DMS79 (cell line): ENCODE data around the gene SYT5.
"Not testable (repeated sequence)": the region's sequence is repeated elsewhere in the genome, so short reads cannot be mapped to it uniquely, and the experiment has no call there.

Experiments used
- DNase-seq: peaks from one replicate; lab custom pipeline; 2025; lab: John Stamatoyannopoulos, UW

SYT5 gene

DNA sequence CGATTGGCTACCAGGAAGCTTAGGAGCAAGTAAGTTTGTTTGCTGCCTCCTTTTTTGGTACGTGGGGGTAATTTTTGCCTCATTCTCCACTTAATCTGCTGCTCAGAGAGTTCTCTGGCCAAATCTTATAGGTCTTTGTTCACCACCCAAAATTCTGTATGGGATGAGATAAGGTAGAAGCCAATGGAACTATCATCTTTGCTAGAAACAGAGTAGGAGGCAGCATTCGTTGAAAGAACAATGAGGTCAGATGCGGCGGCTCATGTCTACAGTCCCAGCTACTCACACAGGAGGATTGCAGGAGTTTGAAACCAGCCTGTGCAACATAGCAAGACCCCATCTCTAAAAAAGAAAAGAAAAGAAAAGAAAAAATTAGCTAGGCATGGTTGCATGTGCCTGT lies 8.6 kb downstream of the SYT5 start:
- DNase-seq = no peak

DNA sequence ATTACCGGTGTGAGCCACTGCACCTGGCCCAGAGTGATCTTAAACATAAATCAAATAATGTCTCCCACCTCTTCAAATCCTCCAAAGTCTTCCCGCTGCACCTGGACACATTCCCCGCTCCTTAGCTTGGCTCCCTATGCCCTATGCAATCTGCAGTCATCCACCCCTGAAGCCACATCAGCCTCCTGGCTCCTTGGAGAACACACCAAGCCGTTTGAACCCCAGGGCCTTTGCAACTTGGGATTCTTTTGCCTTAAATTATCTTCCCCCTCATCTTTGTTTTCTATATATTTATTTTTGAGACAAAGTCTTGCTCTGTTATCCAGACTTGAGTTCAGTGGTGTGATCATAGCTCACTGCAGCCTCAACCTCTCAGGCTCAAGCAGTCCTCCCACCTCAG lies 11.0 kb downstream of the SYT5 start:
- no peak for DNase-seq

DNA sequence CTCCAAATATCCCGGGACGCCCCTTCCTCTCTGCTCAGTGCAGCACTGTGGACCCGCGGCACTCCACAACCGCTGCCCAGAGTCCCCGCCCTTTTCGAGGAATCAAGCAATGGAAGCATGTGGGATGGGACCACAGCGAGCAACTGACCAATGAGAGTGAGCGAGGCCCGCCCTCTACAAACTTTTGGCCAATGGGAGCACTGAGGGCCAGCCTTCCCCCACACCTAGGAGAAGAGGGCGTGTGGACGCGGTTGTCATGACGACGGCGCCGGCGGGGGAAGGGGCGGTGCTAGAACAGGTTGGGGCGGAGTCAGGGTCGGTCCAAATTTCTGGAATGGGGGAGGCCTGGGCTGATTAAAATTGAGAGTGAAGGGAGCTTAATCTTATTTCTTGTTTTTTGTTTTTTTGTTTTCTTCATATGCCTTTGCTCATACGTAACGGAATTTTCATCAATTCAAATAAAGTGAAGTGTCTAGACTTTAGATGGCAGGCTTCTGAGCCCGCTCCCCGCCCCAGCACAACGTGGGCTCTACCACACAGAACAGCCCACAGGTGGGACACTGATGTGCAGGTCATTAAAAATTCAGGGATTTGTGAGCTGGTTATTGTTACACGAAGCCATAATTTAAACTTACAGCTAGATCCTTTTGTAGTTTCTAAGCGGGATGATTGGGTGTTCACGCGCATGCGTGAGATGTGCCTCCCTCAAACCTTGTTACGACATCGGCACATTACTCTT lies 13.4 kb downstream of the SYT5 start, which contains the start of gene DNAAF3:
DNAAF3 (minus strand) TSS at position 84 of the 739 bp plus-strand sequence. CDS start 200 bp downstream, outside the sequence.
- DNase-seq = peak; percentile 93

DNA sequence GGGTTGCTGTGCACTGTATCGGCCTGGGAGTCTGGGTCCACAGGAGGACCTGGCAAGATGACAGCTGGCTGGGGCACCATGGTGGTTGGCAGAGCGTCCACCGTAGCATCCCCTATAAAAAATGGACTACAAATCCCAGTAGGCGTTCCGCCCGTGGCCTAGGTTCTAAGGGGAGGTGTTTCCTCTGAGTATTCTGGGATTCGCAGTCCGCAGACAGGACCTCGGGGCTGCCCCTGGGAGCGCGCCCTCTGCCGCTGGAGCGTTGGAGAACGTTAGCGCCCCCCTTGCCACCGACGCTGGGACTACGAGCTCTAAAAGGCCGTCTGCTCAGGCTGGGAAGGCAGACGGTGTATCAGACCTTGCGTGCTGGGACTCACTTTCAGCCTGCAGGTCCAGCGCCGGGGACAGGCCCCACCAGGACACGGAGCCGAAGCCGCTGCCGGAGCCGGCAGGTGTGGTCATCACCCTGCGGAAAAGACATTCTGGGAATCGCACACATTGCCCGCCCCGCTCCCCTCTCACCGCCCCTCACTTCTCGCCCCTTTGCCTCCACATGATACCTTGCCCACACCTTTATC lies 14.0 kb downstream of the SYT5 start:
- DNase-seq = peak; percentile 38

DNA sequence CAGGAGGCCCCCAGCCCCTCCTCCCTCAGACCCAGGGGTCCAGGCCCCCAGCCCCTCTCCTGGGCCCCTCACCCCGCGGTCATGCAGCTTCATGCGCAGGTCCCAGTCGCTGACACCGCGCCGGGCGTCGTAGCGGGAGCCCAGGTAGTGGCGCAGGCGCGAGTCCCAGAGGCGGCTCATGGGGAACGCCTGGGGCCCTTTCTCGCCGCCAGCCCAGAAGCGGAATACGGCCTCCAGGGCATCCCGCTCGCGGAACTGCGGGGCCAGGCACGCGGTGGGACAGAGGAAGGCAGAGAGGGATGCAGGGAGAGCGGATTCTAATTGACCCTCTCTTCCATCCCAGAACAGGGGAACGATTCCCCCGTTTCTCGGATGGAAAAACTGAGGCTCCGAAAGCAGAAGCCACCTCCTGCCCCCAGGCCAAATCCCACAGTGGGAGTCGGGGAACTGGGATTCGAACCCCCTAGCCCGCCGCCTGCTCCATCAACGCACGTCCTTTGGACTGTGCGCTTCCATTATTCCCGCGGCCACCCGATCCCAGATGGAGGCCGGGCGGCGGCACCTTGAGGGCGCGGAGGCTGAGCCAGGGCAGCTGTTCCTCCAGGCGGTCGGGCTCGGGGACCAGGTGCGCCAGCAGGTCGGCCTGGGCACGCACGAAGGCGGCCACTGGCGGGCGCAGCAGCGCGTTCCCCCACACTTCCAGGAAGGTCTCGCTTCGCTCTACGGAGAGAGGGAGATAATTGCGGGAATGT lies 18.3 kb downstream of the SYT5 start:
- no peak for DNase-seq

DNA sequence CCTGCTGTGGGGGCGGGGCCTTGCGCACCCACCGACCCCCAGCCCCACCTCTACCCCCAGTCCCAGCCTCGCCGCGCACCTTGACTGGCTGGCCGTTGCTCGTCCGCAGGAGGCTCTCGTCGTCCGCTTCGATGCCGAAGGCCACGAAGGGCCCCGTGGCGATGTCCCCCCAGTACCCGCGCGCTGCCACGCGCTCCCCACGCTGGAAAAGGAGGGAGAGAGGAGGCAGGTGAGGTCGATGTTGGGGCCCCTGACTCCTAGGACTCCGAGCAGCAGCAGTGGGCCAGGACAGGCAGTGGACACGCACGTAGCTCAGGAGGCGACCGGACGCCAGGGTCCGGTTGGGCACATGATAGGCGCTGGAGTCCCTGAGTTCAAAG lies 19.1 kb downstream of the SYT5 start:
- DNase-seq = no peak

DNA sequence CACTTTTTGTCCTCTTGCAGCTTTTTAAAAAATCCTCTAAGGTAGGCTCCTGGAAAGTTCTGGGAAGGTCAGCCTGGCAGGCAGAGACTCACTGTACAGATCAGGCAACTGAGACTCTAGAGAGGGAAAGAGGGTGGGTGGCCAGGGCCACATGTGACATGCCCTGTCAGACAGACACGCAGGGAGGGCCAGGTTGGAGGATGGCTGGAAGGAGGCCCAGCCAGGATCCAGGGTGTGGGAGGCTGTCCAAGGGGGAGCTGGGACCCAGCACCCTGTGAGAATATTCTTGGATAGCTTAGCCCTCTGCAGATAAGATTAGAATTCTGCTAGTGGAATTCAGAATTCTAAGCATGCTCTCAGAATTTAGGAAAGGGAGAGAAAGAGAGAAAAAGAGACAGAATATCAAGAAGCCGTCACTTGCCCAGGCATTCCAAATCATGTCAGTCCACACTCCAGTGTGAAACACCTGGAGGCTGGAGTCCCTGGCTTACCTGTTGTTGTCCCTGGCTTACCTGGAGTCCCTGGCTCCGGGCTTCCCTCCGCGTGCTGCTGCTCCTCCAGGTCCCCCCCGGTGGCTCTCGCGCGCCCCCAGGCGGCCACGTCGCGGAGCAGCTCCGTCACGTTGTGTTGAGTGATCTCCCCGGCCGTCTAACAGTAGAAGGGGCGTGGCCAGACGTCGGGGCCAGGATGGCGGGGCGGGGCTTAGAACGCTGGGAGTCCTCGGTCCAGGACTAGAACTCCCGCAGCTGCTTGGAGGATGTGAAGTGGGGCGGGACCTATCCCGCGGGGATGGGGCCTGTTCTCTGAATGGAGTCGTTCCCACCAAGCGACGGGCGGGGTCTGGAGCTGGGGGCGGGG lies 19.7 kb downstream of the SYT5 start:
- peak; percentile 66 for DNase-seq

DNA sequence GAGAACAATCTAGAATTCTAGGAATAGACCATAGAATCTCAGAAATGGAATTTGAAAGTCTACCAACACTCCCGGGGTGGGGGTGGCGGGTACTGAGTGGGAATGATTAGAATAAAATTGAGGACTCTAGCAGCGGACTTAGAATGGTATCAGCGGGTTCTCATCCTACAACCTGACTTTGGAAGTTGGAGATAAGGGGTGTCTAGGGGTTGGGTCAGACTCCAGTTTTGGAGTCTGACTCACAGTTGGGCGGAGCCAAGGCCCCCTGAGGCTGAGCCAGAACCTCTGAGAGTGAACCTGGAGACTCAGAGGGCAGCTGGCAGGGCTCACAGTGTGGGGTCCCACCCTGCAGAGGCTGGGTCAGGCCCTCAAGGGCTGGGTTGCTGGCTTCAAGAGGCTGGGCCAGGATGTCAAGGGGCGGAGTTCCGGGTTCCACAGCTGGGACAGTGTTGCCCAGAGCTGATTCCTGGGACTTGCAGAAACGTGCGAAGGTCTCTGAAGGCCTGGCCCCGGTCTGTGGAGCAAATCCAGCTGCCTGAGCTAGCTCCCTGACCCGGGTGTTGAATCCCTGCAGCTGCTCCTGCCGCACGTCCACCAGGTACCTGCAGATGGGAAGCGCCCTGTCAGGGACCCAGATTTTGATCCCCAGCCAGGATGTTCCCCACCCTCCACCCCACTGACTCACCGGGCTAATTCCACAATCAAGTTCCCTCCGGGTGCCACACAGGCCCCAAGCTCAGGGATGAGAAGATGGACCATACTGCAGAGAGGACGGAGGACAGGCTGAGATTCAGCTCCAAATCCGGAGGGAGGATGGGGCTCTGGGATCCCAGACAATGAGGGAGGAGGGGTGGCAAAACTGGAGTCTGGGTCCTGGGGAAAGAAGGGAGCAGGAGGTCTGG lies 21.0 kb downstream of the SYT5 start:
- no peak for DNase-seq

DNA sequence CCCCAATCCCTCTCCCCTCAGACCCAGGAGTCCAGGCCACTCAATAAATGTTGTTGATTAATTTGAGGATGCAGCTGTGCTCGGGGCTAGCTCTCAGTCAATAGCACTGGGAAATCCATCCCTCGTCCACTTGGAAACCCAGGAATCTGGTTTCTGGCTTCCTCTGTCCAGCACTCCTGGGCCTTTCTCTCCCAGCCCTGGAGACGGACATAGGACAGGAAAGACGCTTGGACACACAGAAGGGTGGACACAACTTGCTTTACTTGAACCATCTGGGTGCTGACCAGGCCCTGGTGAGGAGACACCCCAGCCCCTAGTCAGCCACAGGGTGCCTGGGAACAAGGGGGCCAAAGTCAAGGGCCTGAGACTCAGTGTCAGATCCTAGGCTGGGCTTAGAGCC lies 21.7 kb downstream of the SYT5 start:
- no peak for DNase-seq

DNA sequence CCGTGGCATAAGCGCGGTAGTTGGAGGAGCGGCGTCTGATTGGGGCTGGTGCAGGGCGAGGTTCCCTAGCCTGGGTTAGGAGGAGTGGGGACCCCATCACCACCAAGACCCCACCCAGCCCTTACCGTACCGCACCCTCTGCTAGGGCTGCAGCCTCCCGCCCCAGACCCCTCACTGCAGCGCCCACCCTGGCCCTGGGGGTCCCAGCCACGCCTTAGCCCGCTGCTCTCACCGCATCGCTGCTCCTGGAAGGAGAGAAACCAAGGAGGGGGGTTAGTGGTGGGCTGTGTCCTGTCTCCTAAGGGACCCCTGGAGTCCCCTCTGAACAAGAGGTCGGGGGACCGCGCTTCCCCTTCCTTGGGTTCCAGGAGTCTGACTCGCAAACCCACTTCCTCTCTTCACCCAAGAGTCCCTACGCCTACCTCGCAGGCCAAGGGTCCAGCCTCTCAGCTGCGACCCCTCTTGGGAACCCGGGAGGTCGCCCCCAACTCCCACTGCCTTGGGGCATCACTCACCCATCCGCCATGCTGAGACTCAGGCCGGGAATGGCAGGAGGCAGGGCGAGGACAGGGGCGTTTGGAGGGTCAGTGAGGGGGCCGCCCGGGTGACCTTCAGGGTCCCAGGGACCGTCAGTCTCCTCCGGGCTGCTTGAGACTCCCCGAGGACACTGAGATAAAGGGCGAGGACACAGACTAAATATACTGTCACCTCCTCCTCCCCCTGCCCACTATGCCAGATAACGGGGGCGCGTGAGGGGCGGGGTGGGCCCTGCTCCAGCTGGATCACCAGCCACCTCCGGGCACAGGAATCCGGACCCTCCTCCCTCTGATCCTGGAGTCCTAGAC lies 22.8 kb downstream of the SYT5 start, which contains the start of gene TNNI3:
TNNI3 (minus strand) TSS at position 669 of the 845 bp plus-strand sequence; CDS start at position 526, 143 bp downstream.
- no peak for DNase-seq

DNA sequence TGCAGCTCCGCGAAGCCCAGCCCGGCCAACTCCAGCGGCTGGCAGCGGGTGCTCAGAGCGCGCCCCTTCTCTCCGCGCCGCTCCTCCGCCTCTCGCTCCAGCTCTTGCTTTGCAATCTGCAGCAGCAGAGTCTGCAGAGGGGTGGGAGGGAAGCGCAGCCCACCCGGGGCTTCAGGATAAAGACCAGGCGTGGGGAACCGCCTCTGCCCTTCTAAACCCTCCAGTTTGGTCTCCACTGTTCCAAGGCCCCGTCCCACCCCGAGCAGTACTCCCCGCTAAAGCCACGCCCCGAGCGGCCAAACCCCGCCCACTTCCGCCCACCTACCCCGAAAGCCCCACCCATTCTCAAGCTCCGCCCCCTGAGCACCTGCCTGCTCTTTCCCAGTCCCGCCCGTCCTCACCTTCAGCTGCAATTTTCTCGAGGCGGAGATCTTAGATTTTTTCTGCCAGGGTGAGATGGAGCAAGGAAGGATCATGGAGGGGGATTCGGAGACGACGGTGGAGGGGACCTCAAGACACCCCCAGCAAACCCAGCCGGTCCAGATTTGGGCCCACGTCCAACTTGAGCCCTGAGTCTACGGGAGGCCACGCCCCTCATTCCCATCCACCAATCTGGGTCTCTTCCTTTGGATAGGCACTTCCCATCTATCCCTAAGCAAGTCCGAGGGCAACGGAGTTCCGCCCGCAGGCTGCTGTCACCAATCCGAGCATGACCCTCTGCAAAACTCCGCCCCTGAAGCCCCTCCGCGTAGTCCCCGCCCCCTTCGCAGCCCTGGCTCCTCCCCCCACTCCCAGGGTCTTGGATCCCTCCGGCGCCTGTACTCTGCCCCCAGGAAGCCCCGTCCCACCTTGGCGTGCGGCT lies 23.7 kb downstream of the SYT5 start:
- DNase-seq = no peak

DNA sequence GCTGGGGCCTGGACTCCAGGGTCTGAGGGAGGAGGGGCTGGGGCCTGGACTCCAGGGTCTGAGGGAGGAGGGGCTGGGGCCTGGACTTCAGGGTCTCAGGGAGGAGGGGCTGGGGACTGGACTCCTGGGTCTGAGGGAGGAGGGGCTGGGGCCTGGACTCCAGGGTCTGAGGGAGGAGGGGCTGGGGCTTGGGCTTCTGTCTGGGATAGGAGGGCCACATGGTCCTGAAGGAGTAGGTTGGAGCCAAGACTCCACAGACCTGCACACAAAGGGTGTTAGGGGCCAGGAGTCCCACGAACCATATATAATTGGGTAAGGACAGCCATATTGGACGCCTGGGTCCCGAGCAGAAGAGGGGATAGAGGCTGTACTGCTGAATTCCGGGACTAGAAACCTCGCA lies 24.3 kb downstream of the SYT5 start:
- not testable (repeated sequence) for DNase-seq

DNA sequence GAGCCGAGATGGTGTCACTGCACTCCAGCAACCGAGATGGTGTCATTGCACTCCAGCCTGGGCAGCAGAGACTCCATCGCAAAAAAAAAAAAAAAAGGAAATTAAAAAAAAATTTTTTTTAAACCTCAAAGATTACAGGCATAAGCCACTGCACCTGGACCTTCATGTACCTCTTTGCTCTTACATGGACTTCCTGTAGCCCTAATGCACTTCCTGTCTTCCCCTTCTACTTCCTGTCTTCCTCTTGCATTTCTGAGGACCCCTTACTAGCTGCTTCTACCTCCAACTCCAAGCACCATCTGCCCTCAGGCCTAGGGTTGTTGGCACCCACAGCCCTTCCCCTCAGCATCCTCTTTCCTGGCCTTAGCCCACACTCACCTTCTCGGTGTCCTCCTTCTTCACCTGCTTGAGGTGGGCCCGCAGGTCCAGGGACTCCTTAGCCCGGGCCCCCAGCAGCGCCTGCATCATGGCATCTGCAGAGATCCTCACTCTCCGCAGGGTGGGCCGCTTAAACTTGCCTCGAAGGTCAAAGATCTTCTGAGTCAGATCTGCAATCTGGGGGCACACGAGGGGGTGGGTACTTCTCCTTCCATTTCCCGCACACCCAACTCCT lies 26.3 kb downstream of the SYT5 start:
- DNase-seq = no peak

DNA sequence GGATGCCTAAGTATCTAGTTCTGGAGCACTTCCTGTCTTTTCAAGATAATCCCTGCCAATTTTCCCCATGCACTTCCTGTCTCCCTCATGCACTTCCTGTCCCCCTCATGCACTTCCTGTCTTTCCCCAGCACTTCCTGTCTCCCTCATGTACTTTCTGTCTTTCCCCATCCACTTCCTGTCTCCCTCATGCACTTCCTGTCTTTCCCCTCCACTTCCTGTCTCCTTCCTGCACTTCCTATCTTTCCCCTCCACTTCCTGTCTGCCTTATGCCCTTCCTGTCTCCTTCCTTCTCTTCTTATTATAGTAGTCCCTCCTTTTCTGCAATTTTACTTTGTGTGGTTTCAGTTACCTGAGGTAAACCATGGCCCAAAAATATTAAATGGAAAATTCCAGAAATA lies 28.1 kb downstream of the SYT5 start:
- no peak for DNase-seq

DNA sequence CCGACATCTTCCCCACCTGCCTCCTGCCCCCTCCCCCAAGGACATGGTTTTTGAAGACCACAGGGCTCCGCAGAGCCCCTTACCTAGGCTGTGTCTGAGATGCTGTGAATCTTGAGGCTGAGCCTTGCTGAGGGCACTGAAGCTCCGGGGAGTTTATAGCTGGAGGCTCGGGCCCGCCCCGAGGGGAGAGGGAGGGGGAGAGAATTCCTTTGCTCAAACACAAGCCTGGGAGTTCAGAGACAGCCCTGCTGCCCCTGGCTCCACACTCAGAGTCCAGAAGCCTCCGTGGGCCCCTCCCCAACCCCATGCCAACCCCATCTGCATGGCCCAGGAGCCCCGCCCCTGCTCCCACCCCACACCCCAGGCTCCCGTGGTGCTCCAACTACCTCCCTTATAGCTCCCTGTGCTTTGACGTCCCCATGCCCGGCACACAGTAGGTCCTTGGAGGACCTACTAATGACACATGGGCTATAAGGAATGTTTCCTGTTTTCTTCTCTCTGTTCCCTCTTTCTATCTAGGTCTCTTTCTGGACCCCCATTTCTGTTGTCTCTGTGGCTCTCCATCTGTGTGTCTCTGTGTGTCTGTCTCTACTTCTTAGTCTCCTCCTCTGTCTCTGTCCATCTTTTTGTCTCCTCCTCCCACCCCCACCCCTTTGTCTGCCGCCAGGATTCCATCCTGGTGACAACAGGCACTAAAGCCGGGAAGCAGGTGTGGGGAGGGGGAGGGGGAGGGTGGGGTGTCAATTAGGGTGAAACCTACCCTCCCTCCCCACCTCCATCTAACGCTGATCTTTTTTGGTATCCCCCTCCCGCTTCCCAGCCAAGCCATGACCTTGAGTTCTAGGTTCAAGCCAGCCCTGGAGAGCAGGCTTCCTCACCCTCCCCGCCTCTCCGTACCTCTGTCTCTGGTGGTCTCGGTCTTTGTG lies 30.7 kb downstream of the SYT5 start, which contains the start of gene TNNT1:
TNNT1 (minus strand) TSS at position 129 of the 926 bp plus-strand sequence. CDS start 2,049 bp downstream, outside the sequence.
- DNase-seq = no peak

DNA sequence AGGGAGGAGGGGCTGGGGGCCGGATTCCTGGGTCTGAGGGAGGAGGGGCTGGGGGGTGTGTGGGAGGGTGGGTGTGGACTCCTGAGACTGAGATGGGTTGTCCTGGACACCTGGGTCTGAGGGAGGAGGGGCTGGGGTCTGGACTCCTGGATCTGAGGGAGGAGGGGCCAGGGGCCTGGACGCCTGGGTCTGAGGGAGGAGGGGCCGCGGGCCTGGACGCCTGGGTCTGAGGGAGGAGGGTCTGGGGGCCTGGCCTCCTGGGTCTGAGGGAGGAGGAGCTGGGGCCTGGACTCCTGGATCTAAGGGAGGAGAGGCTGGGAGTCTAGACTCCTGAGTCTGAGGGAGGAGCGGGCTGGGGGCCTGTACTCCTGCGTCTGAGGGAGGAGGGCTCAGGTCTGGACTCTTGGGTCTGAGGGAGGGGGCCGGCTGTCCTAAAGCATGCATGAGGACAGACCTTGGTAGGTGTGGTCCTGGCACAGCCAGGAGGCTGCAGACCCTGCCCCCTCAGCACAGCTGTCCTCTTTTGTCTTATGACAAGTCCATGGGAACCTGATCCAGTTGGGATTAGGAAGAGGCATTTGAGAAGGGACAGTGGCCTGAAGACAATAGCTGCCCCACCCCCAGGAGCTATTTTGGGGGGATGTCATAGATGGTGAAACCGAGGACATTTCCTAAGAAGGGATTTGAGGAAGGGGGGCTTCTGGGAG lies 32.4 kb downstream of the SYT5 start:
- DNase-seq = no peak
